ENCODE data around the gene GPATCH1. TPM values are rescaled to one million over a fixed set of nuclear protein-coding genes. Genes with fewer than 3 reads are reported as not detected.

GPATCH1 gene
- total and polyA plus RNA-seq, 3 experiments from 2014 or later = 6.7 to 13.7 (median 11.5) TPM

DNA sequence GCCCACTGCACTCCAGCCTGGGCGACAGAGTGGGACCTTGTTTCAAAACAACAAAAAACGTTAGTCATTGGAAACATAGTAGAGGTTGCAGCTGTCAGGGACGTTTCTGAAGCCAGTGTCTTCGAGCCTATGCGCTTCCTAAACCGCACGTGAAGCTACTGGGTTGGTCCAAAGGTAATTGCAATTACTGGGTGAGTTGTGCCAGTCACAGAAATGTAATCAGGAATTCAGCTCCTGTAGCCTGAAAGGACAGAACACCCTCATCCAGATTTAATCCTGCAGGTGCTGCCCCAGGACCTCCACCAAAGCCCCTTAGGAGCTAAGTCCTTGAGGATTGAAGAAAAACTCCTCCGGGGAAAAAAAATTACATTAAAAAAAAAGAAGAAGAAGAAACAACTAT lies 13.9 kb upstream of the GPATCH1 start:
- Histone ChIP-seq H3K4me1 (ENCODE audit: insufficient read depth, low read length) (no peaks in the 10 kb centered on the region), H3K36me3 (ENCODE audit: insufficient read depth, low read length) (no peaks in the 10 kb centered on the region), H3K4me3 (ENCODE audit: low read length) (no peak overlapping the region), H3K9me3 (ENCODE audit: low read length) (no peaks in the 10 kb centered on the region), H3K27me3 (ENCODE audit: insufficient read depth, low read length, poor library complexity, severe bottlenecking) (no peaks in the 10 kb centered on the region), H3K27ac (ENCODE audit: low read depth, low read length) (no peak overlapping the region)
- POLR2A ChIA-PET = interaction anchor here (0.7 kb wide), 1 partner anchor 92 kb away, joined by 5 read pairs; no protein-coding TSS in a partner anchor
- peaks cover 13 to 14% of the 10 kb centered on the region in 2 donors for H3K27me3 Mint-ChIP-seq
- peaks cover 0 to 2% (median 0%) of the 10 kb centered on the region in 3 donors for H3K36me3 Mint-ChIP-seq
- CTCF ChIA-PET = interaction anchor here (1.2 kb wide), 1 partner anchor 10 kb away, joined by 4 read pairs; no protein-coding TSS in a partner anchor
- H3K27ac Mint-ChIP-seq = no peak overlapping the region
- H3K4me1 Mint-ChIP-seq = peaks cover 0 to 4% (median 0%) of the 10 kb centered on the region in 3 donors
- no peak overlapping the region for H3K4me3 Mint-ChIP-seq
- H3K9me3 Mint-ChIP-seq = peaks cover 0 to 2% (median 0%) of the 10 kb centered on the region in 5 donors
- DNase-seq = no peak

DNA sequence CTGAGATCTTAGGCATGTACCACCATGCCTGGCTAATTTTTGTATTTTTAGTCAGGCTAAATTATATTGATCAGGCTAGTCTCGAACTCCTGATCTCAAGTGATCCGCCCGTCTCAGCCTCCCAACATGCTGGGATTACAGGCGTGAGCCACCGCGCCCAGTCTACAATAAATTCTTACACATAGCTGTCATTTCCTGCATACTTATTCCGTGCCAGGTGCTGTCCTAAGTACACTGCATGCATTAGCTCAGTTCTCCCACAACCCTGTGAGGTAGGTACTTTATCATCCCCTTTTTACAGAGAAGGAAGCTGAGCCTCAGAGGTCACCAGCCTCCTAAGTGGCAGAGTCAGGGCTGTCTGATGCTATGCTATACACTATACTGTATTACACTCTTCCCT lies 9.1 kb upstream of the GPATCH1 start:
- no peak overlapping the region for H3K27ac Mint-ChIP-seq
- Histone ChIP-seq H3K4me3 (ENCODE audit: low read length) (no peak overlapping the region), H3K27ac (ENCODE audit: low read depth, low read length) (no peak overlapping the region), H3K36me3 (ENCODE audit: insufficient read depth, low read length) (no peaks in the 10 kb centered on the region), H3K4me1 (ENCODE audit: insufficient read depth, low read length) (no peaks in the 10 kb centered on the region), H3K27me3 (ENCODE audit: insufficient read depth, low read length, poor library complexity, severe bottlenecking) (no peaks in the 10 kb centered on the region), H3K9me3 (ENCODE audit: low read length) (no peaks in the 10 kb centered on the region)
- H3K4me1 Mint-ChIP-seq = no peaks in the 10 kb centered on the region
- no peaks in the 10 kb centered on the region for H3K36me3 Mint-ChIP-seq
- no peak overlapping the region for H3K4me3 Mint-ChIP-seq
- DNase-seq = no peak
- no peaks in the 10 kb centered on the region for H3K9me3 Mint-ChIP-seq
- ChIA-PET CTCF (no interaction called here), POLR2A (interaction anchor here (0.6 kb wide), 1 partner anchor 18 kb away, joined by 5 read pairs; no protein-coding TSS in a partner anchor)
- H3K27me3 Mint-ChIP-seq = peaks cover 0 to 3% of the 10 kb centered on the region in 2 donors

DNA sequence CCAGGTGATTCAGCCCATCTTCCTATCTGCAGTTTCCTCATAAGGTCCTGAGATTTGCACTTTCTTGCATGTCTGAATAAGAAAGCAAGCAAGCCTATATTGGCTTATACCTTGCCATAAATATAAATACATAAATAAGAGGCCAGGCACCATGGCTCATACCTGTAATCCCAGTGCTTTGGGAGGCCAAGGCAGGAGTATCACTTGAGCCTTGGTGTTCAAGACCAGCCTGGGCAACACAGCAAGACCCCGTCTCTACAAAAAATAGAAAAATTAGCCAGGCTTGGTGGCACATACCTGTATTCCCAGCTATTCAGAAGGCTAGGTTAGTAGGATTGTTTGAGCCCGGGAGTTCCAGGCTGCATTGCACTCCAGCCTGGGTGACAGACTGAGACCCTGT lies 5.5 kb upstream of the GPATCH1 start:
- Histone ChIP-seq H3K4me1 (ENCODE audit: insufficient read depth, low read length) (no peaks in the 10 kb centered on the region), H3K4me3 (ENCODE audit: low read length) (no peak overlapping the region), H3K27ac (ENCODE audit: low read depth, low read length) (no peak overlapping the region), H3K27me3 (ENCODE audit: insufficient read depth, low read length, poor library complexity, severe bottlenecking) (no peaks in the 10 kb centered on the region), H3K36me3 (ENCODE audit: insufficient read depth, low read length) (no peaks in the 10 kb centered on the region), H3K9me3 (ENCODE audit: low read length) (no peaks in the 10 kb centered on the region)
- DNase-seq = no peak
- CTCF ChIA-PET = no interaction called here
- H3K27me3 Mint-ChIP-seq = peaks cover 0 to 3% of the 10 kb centered on the region in 2 donors
- H3K4me1 Mint-ChIP-seq = peaks cover 0 to 5% (median 0%) of the 10 kb centered on the region in 3 donors
- H3K9me3 Mint-ChIP-seq = no peaks in the 10 kb centered on the region
- H3K36me3 Mint-ChIP-seq = no peaks in the 10 kb centered on the region
- no peak overlapping the region for H3K4me3 Mint-ChIP-seq
- POLR2A ChIA-PET = no interaction called here
- no peak overlapping the region for H3K27ac Mint-ChIP-seq

DNA sequence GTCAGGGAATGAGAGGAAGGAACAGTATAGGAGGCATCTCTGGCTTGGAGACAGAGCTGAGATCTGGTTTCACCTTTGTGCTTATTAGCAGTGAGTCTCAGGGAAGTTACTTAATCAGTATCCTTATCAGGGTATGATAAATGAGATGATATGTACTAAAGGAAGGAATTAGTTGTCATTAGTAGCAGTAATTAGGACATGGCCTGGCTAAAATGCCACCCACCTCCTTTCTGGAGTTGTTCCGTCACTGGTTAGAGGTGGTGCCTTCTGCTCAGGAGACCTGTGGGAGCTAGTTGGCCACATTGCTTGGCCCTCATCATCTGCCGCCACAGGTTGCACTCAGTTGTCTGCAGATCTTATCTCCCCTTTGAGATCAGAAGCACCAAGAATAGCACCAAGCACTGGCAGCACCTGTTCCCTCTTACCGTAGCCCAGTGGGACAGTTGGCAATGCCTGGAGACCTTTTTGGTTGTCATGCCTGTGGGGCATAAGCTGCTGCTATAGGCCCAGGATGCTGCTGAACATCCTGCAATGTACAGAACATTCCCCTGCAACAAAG lies 4.7 kb downstream of the GPATCH1 start:
- Histone ChIP-seq H3K27ac (ENCODE audit: low read depth, low read length) (no peak overlapping the region), H3K9me3 (ENCODE audit: low read length) (no peaks in the 10 kb centered on the region), H3K27me3 (ENCODE audit: insufficient read depth, low read length, poor library complexity, severe bottlenecking) (no peaks in the 10 kb centered on the region), H3K4me1 (ENCODE audit: insufficient read depth, low read length) (peaks cover 14% of the 10 kb centered on the region), H3K4me3 (ENCODE audit: low read length) (no peak overlapping the region), H3K36me3 (ENCODE audit: insufficient read depth, low read length) (peaks cover 8% of the 10 kb centered on the region)
- H3K27me3 Mint-ChIP-seq = no peaks in the 10 kb centered on the region
- DNase-seq = no peak
- peak overlapping the region in 1 of 7 donors; percentile 34 for H3K4me3 Mint-ChIP-seq
- ChIA-PET POLR2A (no interaction called here), CTCF (no interaction called here)
- peaks cover 20 to 43% (median 35%) of the 10 kb centered on the region in 3 donors for H3K4me1 Mint-ChIP-seq
- H3K36me3 Mint-ChIP-seq = peaks cover 5 to 44% (median 10%) of the 10 kb centered on the region in 3 donors
- H3K9me3 Mint-ChIP-seq = no peaks in the 10 kb centered on the region
- peak overlapping the region in 1 of 8 donors; percentile 36 for H3K27ac Mint-ChIP-seq

DNA sequence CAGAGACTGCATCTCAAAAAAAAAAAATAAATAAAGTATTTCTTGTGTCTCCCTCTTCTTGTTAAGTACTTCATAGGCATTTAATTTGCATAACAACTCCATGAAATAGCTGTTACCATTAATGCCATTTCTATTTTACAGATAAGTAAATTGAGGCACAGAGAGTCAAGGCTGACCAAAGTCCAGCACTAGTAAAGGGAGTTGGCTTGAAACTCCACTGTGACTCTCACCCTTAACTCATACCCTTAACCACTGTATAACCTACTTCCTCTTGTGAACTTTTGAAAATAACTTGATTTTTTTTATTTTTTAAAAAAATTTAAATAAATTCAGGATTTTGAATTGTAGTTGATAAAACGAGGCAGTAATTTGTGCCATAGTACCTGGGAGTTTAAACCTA lies 6.0 kb downstream of the GPATCH1 start:
- Histone ChIP-seq H3K27ac (ENCODE audit: low read depth, low read length) (no peak overlapping the region), H3K4me3 (ENCODE audit: low read length) (no peak overlapping the region), H3K4me1 (ENCODE audit: insufficient read depth, low read length) (peaks cover 8% of the 10 kb centered on the region), H3K9me3 (ENCODE audit: low read length) (no peaks in the 10 kb centered on the region), H3K36me3 (ENCODE audit: insufficient read depth, low read length) (peaks cover 17% of the 10 kb centered on the region), H3K27me3 (ENCODE audit: insufficient read depth, low read length, poor library complexity, severe bottlenecking) (no peaks in the 10 kb centered on the region)
- no peak overlapping the region for H3K27ac Mint-ChIP-seq
- no peaks in the 10 kb centered on the region for H3K27me3 Mint-ChIP-seq
- no peak overlapping the region for H3K4me3 Mint-ChIP-seq
- POLR2A ChIA-PET = no interaction called here
- no peak for DNase-seq
- H3K9me3 Mint-ChIP-seq = no peaks in the 10 kb centered on the region
- CTCF ChIA-PET = no interaction called here
- peaks cover 7 to 30% (median 22%) of the 10 kb centered on the region in 3 donors for H3K4me1 Mint-ChIP-seq
- H3K36me3 Mint-ChIP-seq = peaks cover 5 to 46% (median 10%) of the 10 kb centered on the region in 3 donors

DNA sequence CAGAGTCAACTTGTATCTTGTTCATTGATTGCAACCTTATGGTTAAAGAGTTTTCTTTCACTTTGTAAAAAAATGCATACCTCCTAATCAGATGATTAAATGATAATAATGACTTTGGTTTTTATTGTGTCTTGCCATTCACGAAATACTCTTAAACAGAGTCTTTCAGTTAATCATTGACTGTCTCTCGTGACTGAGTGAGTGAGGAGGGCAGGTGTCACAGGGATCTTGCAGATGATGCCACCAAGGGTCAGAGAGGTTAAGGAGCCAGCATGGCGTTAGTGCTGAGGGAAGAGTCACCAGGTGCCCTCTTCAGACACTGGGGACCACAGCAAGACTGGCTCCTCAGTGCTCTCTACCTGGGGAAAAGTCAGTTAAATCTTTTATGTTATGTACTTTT lies 8.0 kb downstream of the GPATCH1 start:
- Mint-ChIP-seq H3K36me3 (peaks cover 5 to 62% (median 15%) of the 10 kb centered on the region in 3 donors), H3K4me3 (no peak overlapping the region), H3K27ac (no peak overlapping the region), H3K9me3 (no peaks in the 10 kb centered on the region), H3K27me3 (no peaks in the 10 kb centered on the region), H3K4me1 (peaks cover 3 to 22% (median 16%) of the 10 kb centered on the region in 3 donors)
- Histone ChIP-seq H3K27ac (ENCODE audit: low read depth, low read length) (no peak overlapping the region), H3K9me3 (ENCODE audit: low read length) (no peaks in the 10 kb centered on the region), H3K36me3 (ENCODE audit: insufficient read depth, low read length) (peaks cover 33% of the 10 kb centered on the region), H3K4me1 (ENCODE audit: insufficient read depth, low read length) (no peaks in the 10 kb centered on the region), H3K4me3 (ENCODE audit: low read length) (no peak overlapping the region), H3K27me3 (ENCODE audit: insufficient read depth, low read length, poor library complexity, severe bottlenecking) (no peaks in the 10 kb centered on the region)
- no peak for DNase-seq
- POLR2A ChIA-PET = no interaction called here
- CTCF ChIA-PET = no interaction called here

DNA sequence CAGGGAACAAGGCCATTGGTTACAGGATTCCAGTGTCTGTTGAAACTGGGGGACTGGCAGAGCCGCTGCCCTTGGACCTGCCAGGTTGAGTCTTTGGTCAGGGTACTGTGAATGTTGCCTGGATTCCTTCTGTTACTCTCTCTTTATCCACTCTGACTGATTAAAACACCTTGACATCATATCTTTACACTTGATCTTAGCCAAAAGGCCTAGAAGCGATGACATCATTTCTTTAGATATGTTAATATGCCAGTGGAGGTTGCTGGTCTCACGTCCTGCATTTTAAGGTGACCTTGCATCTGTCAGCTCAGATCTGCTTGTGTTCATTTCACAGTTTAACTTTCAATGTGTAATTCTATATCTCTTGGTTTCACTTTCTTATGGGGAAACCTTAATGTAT lies 9.2 kb downstream of the GPATCH1 start:
- Histone ChIP-seq H3K36me3 (ENCODE audit: insufficient read depth, low read length) (peaks cover 39% of the 10 kb centered on the region), H3K27ac (ENCODE audit: low read depth, low read length) (no peak overlapping the region), H3K4me1 (ENCODE audit: insufficient read depth, low read length) (no peaks in the 10 kb centered on the region), H3K9me3 (ENCODE audit: low read length) (no peaks in the 10 kb centered on the region), H3K27me3 (ENCODE audit: insufficient read depth, low read length, poor library complexity, severe bottlenecking) (no peaks in the 10 kb centered on the region), H3K4me3 (ENCODE audit: low read length) (no peak overlapping the region)
- Mint-ChIP-seq H3K9me3 (no peaks in the 10 kb centered on the region), H3K4me3 (no peak overlapping the region), H3K4me1 (peaks cover 0 to 19% (median 11%) of the 10 kb centered on the region in 3 donors), H3K36me3 (peaks cover 5 to 71% (median 13%) of the 10 kb centered on the region in 3 donors), H3K27me3 (no peaks in the 10 kb centered on the region), H3K27ac (no peak overlapping the region)
- POLR2A ChIA-PET = no interaction called here
- no peak for DNase-seq
- CTCF ChIA-PET = no interaction called here

DNA sequence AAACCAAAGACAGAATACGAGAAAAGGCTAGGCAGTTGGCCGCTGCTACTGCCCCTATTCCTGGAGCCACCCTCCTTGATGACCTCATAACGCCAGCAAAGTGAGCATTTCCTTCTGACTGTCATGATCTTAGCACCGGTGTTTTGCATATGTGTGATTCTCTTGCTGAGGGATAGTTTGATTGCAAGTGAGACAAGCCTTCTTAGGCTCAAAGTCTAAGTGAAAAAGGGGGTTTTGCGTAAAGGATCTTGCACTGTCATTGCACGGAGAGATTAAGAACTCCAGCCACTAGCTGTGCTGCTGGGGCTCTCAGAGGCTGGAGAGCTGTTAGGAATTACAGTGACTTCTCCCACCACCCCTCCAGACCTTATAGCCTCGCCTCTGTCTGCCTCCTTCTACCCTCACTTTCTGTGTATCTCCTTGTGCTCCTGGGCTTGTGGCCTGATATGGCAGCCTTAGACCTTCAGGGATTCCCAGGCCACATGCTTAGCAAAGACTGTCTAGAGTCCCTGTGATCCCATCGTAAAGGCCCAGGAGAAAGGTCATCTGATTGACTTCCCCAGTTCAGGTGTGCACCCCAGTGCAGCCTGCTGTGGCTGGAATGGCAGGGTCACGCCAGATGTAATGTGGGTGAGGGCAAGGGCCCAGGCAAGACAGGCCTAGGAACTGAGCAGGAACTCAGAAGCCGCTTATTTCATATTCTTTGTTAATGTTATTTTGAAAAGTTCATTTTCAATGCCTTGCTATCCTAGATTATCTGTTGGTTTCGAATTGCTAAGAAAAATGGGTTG lies 12.6 kb downstream of the GPATCH1 start:
- Histone ChIP-seq H3K36me3 (ENCODE audit: insufficient read depth, low read length) (peaks cover 64% of the 10 kb centered on the region), H3K27ac (ENCODE audit: low read depth, low read length) (peak overlapping the region; percentile 57), H3K4me3 (ENCODE audit: low read length) (no peak overlapping the region), H3K9me3 (ENCODE audit: low read length) (no peaks in the 10 kb centered on the region), H3K4me1 (ENCODE audit: insufficient read depth, low read length) (no peaks in the 10 kb centered on the region), H3K27me3 (ENCODE audit: insufficient read depth, low read length, poor library complexity, severe bottlenecking) (no peaks in the 10 kb centered on the region)
- H3K4me3 Mint-ChIP-seq = no peak overlapping the region
- H3K4me1 Mint-ChIP-seq = peaks cover 6 to 11% (median 9%) of the 10 kb centered on the region in 3 donors
- no peak overlapping the region for H3K27ac Mint-ChIP-seq
- no peaks in the 10 kb centered on the region for H3K27me3 Mint-ChIP-seq
- peaks cover 13 to 87% (median 29%) of the 10 kb centered on the region in 3 donors for H3K36me3 Mint-ChIP-seq
- CTCF ChIA-PET = no interaction called here
- DNase-seq = no peak
- no peaks in the 10 kb centered on the region for H3K9me3 Mint-ChIP-seq
- POLR2A ChIA-PET = no interaction called here

Measured in CD8-positive, alpha-beta memory T cell (primary cell).